Superior temporal gyrus (tissue), 1 donor: ENCODE data around the gene POLDIP2.

Experiments
- DNase-seq: peaks from one replicate; pipeline ENCODE4 v3.0.0-alpha.2; 2016; ENCODE audit errors: extremely low spot score

Gene POLDIP2

DNA sequence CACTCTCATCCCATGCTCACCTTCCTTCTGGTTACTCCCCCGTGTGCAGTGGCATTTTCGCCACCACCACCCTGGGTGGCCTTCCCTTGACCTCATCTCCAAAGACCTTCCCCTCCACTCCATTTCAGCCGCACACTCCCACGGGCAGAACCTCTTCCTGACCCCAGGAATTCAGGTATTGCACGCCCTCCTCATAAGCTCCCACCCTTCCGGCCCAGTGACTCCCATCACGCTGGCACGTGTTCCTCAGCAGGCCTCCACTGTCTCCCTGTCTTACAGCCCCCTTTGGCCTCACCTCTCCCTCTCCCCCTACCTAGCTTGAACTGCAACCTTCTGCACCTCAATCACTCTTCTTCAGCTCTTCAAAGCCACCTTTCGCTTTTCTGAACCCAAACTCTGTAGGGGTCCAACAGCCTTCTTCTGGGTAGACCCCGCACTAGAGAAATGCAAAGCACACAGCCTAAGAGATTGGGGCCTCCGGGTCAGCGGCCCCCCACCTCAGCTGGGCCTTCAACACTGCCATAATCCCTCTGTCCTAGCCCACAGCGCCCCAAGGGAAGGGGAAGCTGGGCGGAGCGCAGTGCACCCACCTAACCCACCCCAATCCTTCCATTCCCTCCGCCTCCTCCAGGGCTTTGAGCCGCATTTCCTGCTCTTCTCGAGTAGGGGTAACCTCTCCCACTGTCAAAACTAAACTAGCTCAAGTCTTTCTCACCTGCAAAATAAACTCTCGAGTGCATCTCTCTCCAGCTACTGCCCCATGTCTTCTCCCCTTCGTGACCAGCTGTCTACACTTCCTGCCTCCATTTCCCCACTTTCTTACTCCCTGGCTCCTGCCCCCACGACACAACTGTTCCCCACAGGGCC lies 40.0 kb downstream of the POLDIP2 start:
- no peak for DNase-seq

DNA sequence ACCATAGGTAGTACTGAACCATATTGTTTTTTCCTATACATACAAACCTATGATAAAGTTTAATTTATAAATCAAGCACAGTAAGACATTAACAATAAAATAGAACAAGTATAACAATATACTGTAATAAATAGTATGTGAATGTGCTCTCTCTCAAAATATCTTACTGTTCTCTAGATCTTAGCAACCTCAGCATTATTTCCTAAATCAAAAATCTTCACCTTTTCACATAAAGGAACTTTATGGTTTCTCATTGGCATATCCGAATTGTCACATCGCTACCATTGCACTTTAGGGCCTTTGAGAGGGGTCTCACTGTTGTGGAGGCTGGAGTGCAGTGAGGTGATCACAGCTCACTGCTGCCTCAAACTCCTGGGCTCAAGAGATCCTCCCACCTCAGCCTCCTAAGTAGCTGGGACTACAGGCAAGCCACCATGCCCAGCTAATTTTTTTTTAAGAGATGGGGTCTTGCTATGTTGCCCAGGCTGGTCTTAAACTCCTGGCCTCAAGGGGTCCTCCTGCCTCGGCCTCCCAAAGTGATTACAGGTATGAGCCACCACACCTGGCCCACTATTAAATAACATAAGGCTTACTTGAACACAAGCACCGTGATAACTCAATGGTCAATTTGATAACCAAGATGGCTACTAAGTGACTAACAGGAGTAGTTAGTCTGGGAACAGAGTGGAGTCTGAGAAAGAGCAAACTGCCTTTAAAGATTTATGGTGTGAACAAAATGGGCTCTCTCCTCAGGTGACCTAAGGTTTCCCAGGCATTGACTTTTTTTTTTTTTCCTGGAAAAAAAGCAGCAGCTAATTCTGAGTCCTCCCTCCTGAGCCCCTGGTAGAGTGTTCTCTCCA lies 41.3 kb downstream of the POLDIP2 start:
- DNase-seq = no peak

DNA sequence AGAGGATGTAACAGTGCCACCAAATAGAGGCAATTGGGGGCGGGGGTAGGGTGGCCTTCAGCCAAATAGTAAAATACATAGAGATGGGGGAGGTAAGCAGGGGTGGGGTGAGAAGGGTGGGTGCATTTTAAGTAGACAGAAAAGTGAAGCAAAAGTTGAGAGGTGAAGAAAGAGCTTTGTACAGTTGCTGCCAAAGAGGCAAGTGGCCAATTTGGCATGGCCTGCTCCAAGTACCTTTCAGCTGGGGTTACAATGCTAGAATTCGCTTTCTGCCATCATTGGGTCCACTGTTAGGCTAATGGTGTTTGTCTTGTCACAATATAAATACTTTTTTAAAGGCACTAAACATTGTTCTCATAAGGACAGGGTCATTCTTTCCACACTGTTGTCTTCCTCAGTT lies 43.5 kb downstream of the POLDIP2 start:
- no peak for DNase-seq

DNA sequence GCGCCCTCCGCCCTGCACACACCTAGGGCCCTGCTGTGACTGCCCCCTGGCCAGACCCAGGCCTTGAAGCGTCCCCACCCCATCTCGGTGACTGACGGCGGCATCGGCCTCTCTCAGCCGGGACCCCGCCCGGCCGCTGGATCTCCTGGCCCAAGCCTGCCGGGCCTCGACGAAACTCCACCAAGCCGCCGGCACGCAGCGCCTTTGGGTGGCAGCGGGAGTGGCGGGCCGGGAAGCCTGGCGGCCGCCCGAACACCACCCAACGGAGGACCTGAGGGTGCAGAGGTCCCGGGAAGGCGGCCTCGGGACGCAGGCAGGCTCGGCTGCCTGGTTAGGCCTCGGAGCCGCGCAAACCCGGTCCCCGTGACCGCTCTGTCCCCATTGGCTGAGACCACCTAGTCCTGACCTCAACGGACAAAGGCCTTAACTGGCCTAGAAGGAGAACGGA lies 50.3 kb downstream of the POLDIP2 start:
- no peak for DNase-seq

DNA sequence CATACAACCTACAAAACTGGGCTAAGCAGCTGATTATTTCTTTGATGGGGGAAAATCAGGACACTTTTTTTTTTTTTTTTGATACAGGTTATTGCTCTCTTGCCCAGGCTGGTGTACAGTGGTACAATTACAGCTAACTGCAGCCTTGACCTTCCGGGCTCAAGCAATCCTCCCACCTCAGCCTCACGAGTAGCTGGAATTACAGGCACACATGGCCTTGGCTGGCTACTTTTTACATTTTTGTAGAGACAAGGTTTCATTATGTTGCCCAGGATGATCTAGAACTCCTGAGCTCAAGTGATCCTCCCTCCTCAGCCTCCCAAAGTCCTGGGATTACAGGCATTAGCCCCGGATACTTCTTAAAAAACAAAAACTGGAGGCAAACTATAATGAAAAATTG lies 58.9 kb downstream of the POLDIP2 start:
- no peak for DNase-seq
